HEK293 (cell line): ENCODE measurements around the gene GALNS.

ENCODE experiments used
- BCL11A ChIP-seq: fragments of 450-650 bp; formaldehyde crosslinking; IDR thresholded peaks from 2 replicates; pipeline ENCODE4 v1.5.1; 2016; ENCODE audit warnings: low read depth, missing biosample characterization, missing genetic modification characterization
- IKZF3 ChIP-seq: fragments of 450-650 bp; IDR thresholded peaks from 2 replicates; pipeline ENCODE4 v1.5.0; 2018; ENCODE audit warnings: missing biosample characterization, mild to moderate bottlenecking, missing genetic modification characterization, moderate library complexity
- KLF10 ChIP-seq: fragments of 450-650 bp; IDR thresholded peaks from 2 replicates; pipeline ENCODE4 v1.5.1; 2018; ENCODE audit warnings: missing biosample characterization, mild to moderate bottlenecking, missing genetic modification characterization
- KLF16 ChIP-seq: fragments of 450-650 bp; formaldehyde crosslinking; IDR thresholded peaks from 2 replicates; pipeline ENCODE4 v1.5.1; 2017; ENCODE audit warnings: missing biosample characterization, missing genetic modification characterization
- KLF17 ChIP-seq: fragments of 450-650 bp; formaldehyde crosslinking; IDR thresholded peaks from 2 replicates; pipeline ENCODE4 v1.5.1; 2016; ENCODE audit warnings: missing biosample characterization, missing genetic modification characterization
- KLF9 ChIP-seq: fragments of 450-650 bp; formaldehyde crosslinking; IDR thresholded peaks from 2 replicates; pipeline ENCODE4 v1.5.1; 2016; ENCODE audit warnings: missing biosample characterization, missing genetic modification characterization, low read depth
- PRDM6 ChIP-seq: fragments of 450-650 bp; formaldehyde crosslinking; IDR thresholded peaks from 2 replicates; pipeline ENCODE4 v1.5.1; 2017; ENCODE audit warnings: missing biosample characterization, missing genetic modification characterization
- SP2 ChIP-seq: fragments of 450-650 bp; formaldehyde crosslinking; IDR thresholded peaks from 2 replicates; pipeline ENCODE4 v1.5.1; 2016; ENCODE audit warnings: missing biosample characterization, missing genetic modification characterization
- SP3 ChIP-seq: fragments of 450-650 bp; formaldehyde crosslinking; IDR thresholded peaks from 2 replicates; pipeline ENCODE4 v1.5.1; 2016; ENCODE audit warnings: missing biosample characterization, missing genetic modification characterization
- TRIM28 ChIP-seq: IDR thresholded peaks from 2 replicates; pipeline ENCODE4 v1.6.1; 2011; ENCODE audit warnings: low read length, control low read depth, borderline replicate concordance
- YY2 ChIP-seq: fragments of 450-650 bp; formaldehyde crosslinking; IDR thresholded peaks from 2 replicates; pipeline ENCODE4 v1.5.1; 2016; ENCODE audit warnings: missing biosample characterization, missing genetic modification characterization
- ZBTB48 ChIP-seq: fragments of 450-650 bp; formaldehyde crosslinking; IDR thresholded peaks from 2 replicates; pipeline ENCODE4 v1.5.1; 2016; ENCODE audit warnings: missing biosample characterization, missing genetic modification characterization
- ZBTB7A ChIP-seq: fragments of 450-650 bp; formaldehyde crosslinking; IDR thresholded peaks from 2 replicates; pipeline ENCODE4 v1.5.1; 2016; ENCODE audit warnings: low read depth, missing biosample characterization, missing genetic modification characterization
- ZFHX2 ChIP-seq: fragments of 450-650 bp; formaldehyde crosslinking; conservative IDR thresholded peaks from 2 replicates; pipeline ENCODE4 v1.5.1; 2016; ENCODE audit warnings: missing biosample characterization, missing genetic modification characterization
- ZNF138 ChIP-seq: fragments of 450-650 bp; formaldehyde crosslinking; IDR thresholded peaks from 2 replicates; pipeline ENCODE4 v1.5.1; 2016; ENCODE audit warnings: missing biosample characterization, missing genetic modification characterization, borderline replicate concordance
- ZNF146 ChIP-seq: fragments of 450-650 bp; formaldehyde crosslinking; IDR thresholded peaks from 2 replicates; pipeline ENCODE4 v1.5.1; 2016; ENCODE audit warnings: missing biosample characterization, missing genetic modification characterization
- ZNF214 ChIP-seq: fragments of 450-650 bp; formaldehyde crosslinking; IDR thresholded peaks from 2 replicates; pipeline ENCODE4 v1.5.1; 2017; ENCODE audit warnings: missing biosample characterization, mild to moderate bottlenecking, missing genetic modification characterization, borderline replicate concordance
- ZNF23 ChIP-seq: fragments of 450-650 bp; formaldehyde crosslinking; IDR thresholded peaks from 2 replicates; pipeline ENCODE4 v1.5.1; 2016; ENCODE audit warnings: missing biosample characterization, missing genetic modification characterization, borderline replicate concordance
- ZNF239 ChIP-seq: fragments of 450-650 bp; formaldehyde crosslinking; IDR thresholded peaks from 2 replicates; pipeline ENCODE4 v1.5.1; 2016; ENCODE audit warnings: missing biosample characterization, missing genetic modification characterization
- ZNF341 ChIP-seq: fragments of 450-650 bp; formaldehyde crosslinking; IDR thresholded peaks from 2 replicates; pipeline ENCODE4; 2016; ENCODE audit warnings: low read depth, missing biosample characterization, missing genetic modification characterization
- ZNF350 ChIP-seq: fragments of 450-650 bp; formaldehyde crosslinking; IDR thresholded peaks from 2 replicates; pipeline ENCODE4 v1.5.0; 2017; ENCODE audit warnings: missing biosample characterization, mild to moderate bottlenecking, missing genetic modification characterization
- ZNF449 ChIP-seq: fragments of 450-650 bp; formaldehyde crosslinking; IDR thresholded peaks from 2 replicates; pipeline ENCODE4 v1.5.1; 2017; ENCODE audit warnings: missing biosample characterization, mild to moderate bottlenecking, missing genetic modification characterization, moderate library complexity
- ZNF529 ChIP-seq: fragments of 450-650 bp; formaldehyde crosslinking; IDR thresholded peaks from 2 replicates; pipeline ENCODE4 v1.5.1; 2017; ENCODE audit warnings: missing genetic modification characterization, missing biosample characterization; ENCODE audit not compliant: insufficient replicate concordance
- ZNF830 ChIP-seq: fragments of 450-650 bp; IDR thresholded peaks from 2 replicates; pipeline ENCODE4 v1.5.0; 2018; ENCODE audit warnings: missing biosample characterization, missing genetic modification characterization, low read depth, mild to moderate bottlenecking, moderate library complexity
- TF ChIP-seq, protein P1 (sequence below): fragments of 450-650 bp; formaldehyde crosslinking; IDR thresholded peaks from 2 replicates; pipeline ENCODE4 v1.5.1; 2016; ENCODE audit warnings: missing biosample characterization, missing genetic modification characterization
- TF ChIP-seq, protein P2 (sequence below): fragments of 450-650 bp; formaldehyde crosslinking; IDR thresholded peaks from 2 replicates; pipeline ENCODE4 v1.5.1; 2017; ENCODE audit warnings: missing biosample characterization, missing genetic modification characterization
- TF ChIP-seq, protein P3 (sequence below): fragments of 450-650 bp; formaldehyde crosslinking; IDR thresholded peaks from 2 replicates; pipeline ENCODE4 v1.5.1; 2016; ENCODE audit warnings: missing biosample characterization, missing genetic modification characterization
- TF ChIP-seq, protein P4 (sequence below): fragments of 450-650 bp; formaldehyde crosslinking; IDR thresholded peaks from 2 replicates; pipeline ENCODE4 v1.5.1; 2017; ENCODE audit warnings: missing biosample characterization, missing genetic modification characterization

Gene GALNS

DNA sequence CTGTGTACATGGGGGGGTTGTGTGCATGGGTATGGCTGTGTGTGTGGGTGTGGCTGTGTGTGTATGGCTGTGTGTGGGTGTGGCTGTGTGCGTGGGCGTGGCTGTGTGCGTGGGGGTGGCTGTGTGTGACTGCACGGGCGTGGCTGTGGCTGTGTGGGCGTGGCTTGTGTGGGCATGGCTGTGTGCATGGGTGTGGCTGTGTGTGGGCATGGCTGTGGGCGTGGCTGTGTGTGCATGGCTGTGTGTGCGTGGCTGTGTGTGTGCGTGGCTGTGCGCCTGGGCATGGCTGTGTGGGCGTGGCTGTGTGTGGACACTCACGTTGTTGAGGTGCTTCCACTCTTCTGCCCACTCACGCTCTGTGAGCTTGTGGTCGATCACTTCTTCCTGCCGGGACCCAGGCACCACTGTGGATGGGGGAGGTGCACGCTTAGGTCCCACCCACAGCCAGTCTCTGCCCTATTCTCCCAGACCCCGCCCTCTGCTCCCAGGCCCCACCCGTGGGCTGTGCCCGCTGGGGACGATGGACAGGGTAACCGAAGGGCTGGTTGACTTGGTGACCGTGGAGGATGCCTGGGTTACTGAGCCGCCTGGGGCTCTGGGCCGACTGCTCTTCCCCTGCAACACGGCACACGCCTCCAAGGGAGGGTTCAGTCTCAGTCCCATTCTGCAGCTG is 25.7 kb upstream of the GALNS start (continued):
- peak; percentile 81 for TF ChIP-seq YY2 (tag by site-specific recombination)
- no peak for TF ChIP-seq ZNF138 (tag by site-specific recombination)
- TF ChIP-seq SP3 (tag by site-specific recombination) = peak; percentile 65
- peak; percentile 48; the same call in 1 of the 2 replicates for TF ChIP-seq ZNF449 (tag by site-specific recombination)
- TF ChIP-seq TRIM28 = no peak
- 0 out of 2 replicates have a peak, but pooled peaks have one; percentile 63 for TF ChIP-seq ZBTB7A (tag by site-specific recombination)
- TF ChIP-seq ZNF146 (tag by site-specific recombination) = no peak
- TF ChIP-seq KLF9 (tag by site-specific recombination) = peak; percentile 100
- TF ChIP-seq ZNF529 = no peak
- TF ChIP-seq BCL11A = no peak
- no peak for TF ChIP-seq ZNF830 (tag by site-specific recombination)
- no peak for TF ChIP-seq ZNF239 (tag by site-specific recombination)
- TF ChIP-seq, protein P1, sequence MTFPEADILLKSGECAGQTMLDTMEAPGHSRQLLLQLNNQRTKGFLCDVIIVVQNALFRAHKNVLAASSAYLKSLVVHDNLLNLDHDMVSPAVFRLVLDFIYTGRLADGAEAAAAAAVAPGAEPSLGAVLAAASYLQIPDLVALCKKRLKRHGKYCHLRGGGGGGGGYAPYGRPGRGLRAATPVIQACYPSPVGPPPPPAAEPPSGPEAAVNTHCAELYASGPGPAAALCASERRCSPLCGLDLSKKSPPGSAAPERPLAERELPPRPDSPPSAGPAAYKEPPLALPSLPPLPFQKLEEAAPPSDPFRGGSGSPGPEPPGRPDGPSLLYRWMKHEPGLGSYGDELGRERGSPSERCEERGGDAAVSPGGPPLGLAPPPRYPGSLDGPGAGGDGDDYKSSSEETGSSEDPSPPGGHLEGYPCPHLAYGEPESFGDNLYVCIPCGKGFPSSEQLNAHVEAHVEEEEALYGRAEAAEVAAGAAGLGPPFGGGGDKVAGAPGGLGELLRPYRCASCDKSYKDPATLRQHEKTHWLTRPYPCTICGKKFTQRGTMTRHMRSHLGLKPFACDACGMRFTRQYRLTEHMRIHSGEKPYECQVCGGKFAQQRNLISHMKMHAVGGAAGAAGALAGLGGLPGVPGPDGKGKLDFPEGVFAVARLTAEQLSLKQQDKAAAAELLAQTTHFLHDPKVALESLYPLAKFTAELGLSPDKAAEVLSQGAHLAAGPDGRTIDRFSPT = peak; percentile 24; the same call in 1 of the 2 replicates
- TF ChIP-seq ZFHX2 (tag by site-specific recombination) = peak; percentile 100
- TF ChIP-seq KLF10 (tag by site-specific recombination) = peak; percentile 80
- TF ChIP-seq ZNF23 (tag by site-specific recombination) = no peak
- TF ChIP-seq, protein P2, sequence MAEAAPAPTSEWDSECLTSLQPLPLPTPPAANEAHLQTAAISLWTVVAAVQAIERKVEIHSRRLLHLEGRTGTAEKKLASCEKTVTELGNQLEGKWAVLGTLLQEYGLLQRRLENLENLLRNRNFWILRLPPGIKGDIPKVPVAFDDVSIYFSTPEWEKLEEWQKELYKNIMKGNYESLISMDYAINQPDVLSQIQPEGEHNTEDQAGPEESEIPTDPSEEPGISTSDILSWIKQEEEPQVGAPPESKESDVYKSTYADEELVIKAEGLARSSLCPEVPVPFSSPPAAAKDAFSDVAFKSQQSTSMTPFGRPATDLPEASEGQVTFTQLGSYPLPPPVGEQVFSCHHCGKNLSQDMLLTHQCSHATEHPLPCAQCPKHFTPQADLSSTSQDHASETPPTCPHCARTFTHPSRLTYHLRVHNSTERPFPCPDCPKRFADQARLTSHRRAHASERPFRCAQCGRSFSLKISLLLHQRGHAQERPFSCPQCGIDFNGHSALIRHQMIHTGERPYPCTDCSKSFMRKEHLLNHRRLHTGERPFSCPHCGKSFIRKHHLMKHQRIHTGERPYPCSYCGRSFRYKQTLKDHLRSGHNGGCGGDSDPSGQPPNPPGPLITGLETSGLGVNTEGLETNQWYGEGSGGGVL (tag by site-specific recombination) = peak; percentile 17; the same call in 1 of the 2 replicates
- peak; percentile 32 for TF ChIP-seq SP2 (tag by site-specific recombination)
- TF ChIP-seq, protein P3, sequence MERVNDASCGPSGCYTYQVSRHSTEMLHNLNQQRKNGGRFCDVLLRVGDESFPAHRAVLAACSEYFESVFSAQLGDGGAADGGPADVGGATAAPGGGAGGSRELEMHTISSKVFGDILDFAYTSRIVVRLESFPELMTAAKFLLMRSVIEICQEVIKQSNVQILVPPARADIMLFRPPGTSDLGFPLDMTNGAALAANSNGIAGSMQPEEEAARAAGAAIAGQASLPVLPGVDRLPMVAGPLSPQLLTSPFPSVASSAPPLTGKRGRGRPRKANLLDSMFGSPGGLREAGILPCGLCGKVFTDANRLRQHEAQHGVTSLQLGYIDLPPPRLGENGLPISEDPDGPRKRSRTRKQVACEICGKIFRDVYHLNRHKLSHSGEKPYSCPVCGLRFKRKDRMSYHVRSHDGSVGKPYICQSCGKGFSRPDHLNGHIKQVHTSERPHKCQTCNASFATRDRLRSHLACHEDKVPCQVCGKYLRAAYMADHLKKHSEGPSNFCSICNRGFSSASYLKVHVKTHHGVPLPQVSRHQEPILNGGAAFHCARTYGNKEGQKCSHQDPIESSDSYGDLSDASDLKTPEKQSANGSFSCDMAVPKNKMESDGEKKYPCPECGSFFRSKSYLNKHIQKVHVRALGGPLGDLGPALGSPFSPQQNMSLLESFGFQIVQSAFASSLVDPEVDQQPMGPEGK (tag by site-specific recombination) = peak; percentile 70; the same call in 1 of the 2 replicates
- no peak for TF ChIP-seq ZNF350 (tag by site-specific recombination)
- TF ChIP-seq, protein P4, sequence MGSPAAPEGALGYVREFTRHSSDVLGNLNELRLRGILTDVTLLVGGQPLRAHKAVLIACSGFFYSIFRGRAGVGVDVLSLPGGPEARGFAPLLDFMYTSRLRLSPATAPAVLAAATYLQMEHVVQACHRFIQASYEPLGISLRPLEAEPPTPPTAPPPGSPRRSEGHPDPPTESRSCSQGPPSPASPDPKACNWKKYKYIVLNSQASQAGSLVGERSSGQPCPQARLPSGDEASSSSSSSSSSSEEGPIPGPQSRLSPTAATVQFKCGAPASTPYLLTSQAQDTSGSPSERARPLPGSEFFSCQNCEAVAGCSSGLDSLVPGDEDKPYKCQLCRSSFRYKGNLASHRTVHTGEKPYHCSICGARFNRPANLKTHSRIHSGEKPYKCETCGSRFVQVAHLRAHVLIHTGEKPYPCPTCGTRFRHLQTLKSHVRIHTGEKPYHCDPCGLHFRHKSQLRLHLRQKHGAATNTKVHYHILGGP (tag by site-specific recombination) = no peak; the same call in none of the 2 replicates
- TF ChIP-seq ZBTB48 (tag by site-specific recombination) = no peak
- no peak for TF ChIP-seq PRDM6 (tag by site-specific recombination)
- TF ChIP-seq KLF16 = peak; percentile 81; the same call in 1 of the 2 replicates
- no peak for TF ChIP-seq ZNF214 (tag by site-specific recombination)
- no peak for TF ChIP-seq ZNF341 (tag by site-specific recombination)
- TF ChIP-seq KLF17 (tag by site-specific recombination) = peak; percentile 100
- no peak for TF ChIP-seq IKZF3 (tag by site-specific recombination)
